Muscle of leg (tissue), 11 donors: ENCODE measurements around the gene SEMA6A. TPM values are rescaled to one million over a fixed set of nuclear protein-coding genes. Genes with fewer than 3 reads are reported as not detected.
A peak's percentile ranks its signal among the peaks of the same experiment; 100 is the strongest.

ENCODE experiments used
- DNase-seq: peaks from one replicate; pipeline ENCODE4 v3.0.0; 2013
- H3K27ac ChIP-seq: one replicate; pipeline ENCODE4 v1.5.1; 2013; ENCODE audit warnings: mild to moderate bottlenecking, low read length, control low read depth
- H3K27me3 ChIP-seq: one replicate; pipeline ENCODE4 v1.6.1; 2013; ENCODE audit warnings: low read length; ENCODE audit not compliant: control insufficient read depth, insufficient read depth
- H3K36me3 ChIP-seq: one replicate; pipeline ENCODE4 v1.6.1; 2013; ENCODE audit warnings: low read length; ENCODE audit not compliant: control insufficient read depth, insufficient read depth
- H3K4me1 ChIP-seq: one replicate; pipeline ENCODE4 v1.6.1; 2013; ENCODE audit warnings: low read length; ENCODE audit not compliant: control insufficient read depth, insufficient read depth
- H3K4me3 ChIP-seq: one replicate; pipeline ENCODE4 v1.5.1; 2013; ENCODE audit warnings: low read length, control low read depth
- H3K9me3 ChIP-seq: replicated peaks from 2 replicates; pipeline ENCODE4 v1.6.1; 2013; ENCODE audit warnings: low read depth, low read length; ENCODE audit not compliant: control insufficient read depth
- WGBS: methylation state at CpG from one replicate; pipeline ENCODE4 v1.1.5; 2013; ENCODE audit warnings: missing lambda C conversion rate; ENCODE audit not compliant: insufficient coverage; 5-methylcytosine and 5-hydroxymethylcytosine counted together
- polyA plus RNA-seq, 8 donors: library from polyadenylated mRNA; unstranded; fragments of 120-200 nt; gene quantifications; one replicate each; pipeline versions ENCODE4 v1.2.1 to v1.2.3, GENCODE V29; 2013; ENCODE audit warnings: inconsistent platforms in 1 of 8, low replicate concordance in 1 of 8; ENCODE audit not compliant: insufficient read length in 8 of 8, insufficient read depth in 1 of 8
- total RNA-seq: library from RNA; stranded (reverse); fragments of 120-200 nt; gene quantifications from one replicate; pipeline ENCODE4 v1.2.4, GENCODE V29; 2013

SEMA6A gene
- total and polyA plus RNA-seq, 9 donors = 32.7 to 58.2 (median 43.9) TPM

GRCh38 chr5:116415182-116415581 is 159.4 kb downstream of the SEMA6A start:
- H3K27ac ChIP-seq = no peak overlapping the region
- H3K9me3 ChIP-seq = no peaks in the 10 kb centered on the region
- H3K4me3 ChIP-seq = no peak overlapping the region
- WGBS = no CpG with 5 or more reads among the region's 1 CpG
- DNase-seq = no peak
- no peaks in the 10 kb centered on the region for H3K36me3 ChIP-seq
- no peaks in the 10 kb centered on the region for H3K27me3 ChIP-seq
- peaks cover 13% of the 10 kb centered on the region for H3K4me1 ChIP-seq

- Histone ChIP-seq H3K4me3 (no peak overlapping the region), H3K27ac (peak overlapping the region; percentile 29), H3K36me3 (no peaks in the 10 kb centered on the region), H3K9me3 (no peaks in the 10 kb centered on the region), H3K27me3 (no peaks in the 10 kb centered on the region), H3K4me1 (peaks cover 19% of the 10 kb centered on the region)
- 18% methylated on average over 4 of the region's 5 CpGs for WGBS
- DNase-seq = peak; percentile 76
Measured at GRCh38 chr5:116411101-116411571, 163.5 kb downstream of the SEMA6A start.

DNA sequence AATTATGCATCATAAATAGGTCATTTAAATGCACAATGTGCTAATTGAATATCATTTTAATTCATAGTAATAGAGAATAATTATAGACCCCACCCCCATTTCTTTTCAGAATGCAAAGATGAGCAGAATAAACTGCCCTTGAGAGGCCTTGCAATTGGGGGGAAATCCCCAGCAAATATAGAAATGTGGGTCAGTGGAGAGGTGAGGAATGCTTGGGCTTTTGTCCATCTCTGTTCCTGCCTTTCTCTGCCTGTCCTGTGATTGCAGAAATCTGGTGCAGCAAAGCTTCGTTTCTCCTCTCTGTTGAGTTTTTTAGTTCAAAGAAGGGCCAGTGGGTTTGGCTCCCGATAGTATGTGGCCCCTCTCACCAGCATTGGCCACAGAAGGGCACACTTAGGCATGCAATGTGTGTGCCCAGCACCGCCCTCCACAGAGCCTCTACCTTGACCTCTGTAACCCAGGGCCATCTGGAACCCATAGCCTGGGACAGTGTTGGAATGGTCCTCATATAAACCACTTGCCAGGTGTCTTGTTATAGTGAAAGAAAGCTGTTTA is 164.2 kb downstream of the SEMA6A start:
- DNase-seq = no peak
- Histone ChIP-seq H3K27ac (no peak overlapping the region), H3K4me1 (peaks cover 19% of the 10 kb centered on the region), H3K27me3 (no peaks in the 10 kb centered on the region), H3K9me3 (no peaks in the 10 kb centered on the region), H3K36me3 (no peaks in the 10 kb centered on the region), H3K4me3 (no peak overlapping the region)
- 38% methylated on average over 2 of the region's 3 CpGs for WGBS

DNA sequence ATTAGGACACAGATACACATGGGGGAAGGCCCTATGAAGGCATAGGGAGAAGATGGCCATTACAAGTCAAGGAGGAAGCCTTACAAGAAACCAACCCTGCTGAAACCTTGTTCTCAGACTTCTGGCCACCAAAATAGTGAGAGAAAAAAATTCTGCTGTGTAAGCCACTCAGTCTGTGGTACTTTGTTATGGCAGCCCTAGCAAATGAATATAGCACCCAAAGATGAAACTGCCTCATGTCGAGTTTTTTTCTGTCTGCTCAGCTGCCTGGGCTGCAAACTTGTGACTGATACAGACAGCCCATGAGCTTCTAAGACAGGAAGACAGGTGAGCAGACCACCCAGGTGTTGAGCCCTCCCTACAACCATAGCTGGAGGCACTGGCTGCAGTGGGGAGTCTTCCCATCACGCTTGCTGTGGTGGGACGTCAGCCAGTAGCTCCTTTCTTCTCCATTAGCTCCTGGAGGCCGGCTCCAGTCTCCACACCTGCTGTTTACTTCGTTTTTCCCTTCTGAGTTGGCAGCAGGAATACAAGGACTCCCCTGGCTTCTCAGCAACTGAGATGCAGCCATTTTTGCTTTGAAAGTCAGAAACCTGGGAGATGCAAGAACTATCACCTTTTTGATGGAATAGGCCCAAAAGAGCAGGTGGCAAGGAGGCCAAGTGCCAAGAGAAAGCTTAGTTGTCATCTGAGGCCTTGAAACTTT is 164.9 kb downstream of the SEMA6A start:
- Histone ChIP-seq H3K27ac (no peak overlapping the region), H3K27me3 (no peaks in the 10 kb centered on the region), H3K9me3 (no peaks in the 10 kb centered on the region), H3K36me3 (no peaks in the 10 kb centered on the region), H3K4me1 (peaks cover 17% of the 10 kb centered on the region), H3K4me3 (no peak overlapping the region)
- WGBS = 38% methylated on average over 5 of the region's 5 CpGs
- peak; percentile 26 for DNase-seq

DNA sequence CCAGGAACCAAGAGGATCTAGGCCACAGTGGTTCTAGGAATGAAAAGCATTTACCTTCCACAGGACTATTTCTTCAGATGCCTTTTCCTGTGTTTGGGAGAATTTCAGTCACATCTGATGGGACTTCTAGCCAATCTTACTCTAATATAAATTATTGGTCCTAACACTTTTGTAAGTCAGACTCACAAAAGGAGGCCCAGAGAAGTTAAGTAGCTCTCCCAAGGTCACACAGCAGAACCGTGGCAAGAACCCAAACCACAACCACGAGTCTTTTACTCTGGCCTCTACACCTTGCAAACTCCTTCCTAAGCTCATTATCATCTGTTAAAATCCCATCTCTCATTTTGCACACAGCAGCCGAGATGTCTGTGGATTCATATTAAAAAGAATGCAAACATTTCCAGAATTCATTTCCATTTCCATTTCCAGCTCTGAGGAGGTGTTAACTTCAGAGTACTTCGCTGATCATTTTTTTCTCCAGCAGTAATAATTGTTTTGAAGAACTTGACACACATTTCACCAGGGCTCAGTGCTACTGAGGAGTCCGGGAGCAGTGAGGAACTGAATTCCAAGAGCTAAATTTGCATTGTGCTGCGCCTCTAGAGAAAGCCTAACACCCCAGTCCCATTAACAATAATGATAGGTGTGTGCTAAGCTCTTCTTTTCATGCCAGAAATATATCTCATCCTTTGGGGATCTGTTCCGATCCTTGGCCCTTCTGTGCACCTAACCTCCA is 168.1 kb downstream of the SEMA6A start:
- WGBS = 67% methylated on average over 1 of the region's 7 CpGs
- H3K27ac ChIP-seq = no peak overlapping the region
- H3K4me1 ChIP-seq = peaks cover 17% of the 10 kb centered on the region
- no peak overlapping the region for H3K4me3 ChIP-seq
- no peaks in the 10 kb centered on the region for H3K27me3 ChIP-seq
- H3K36me3 ChIP-seq = no peaks in the 10 kb centered on the region
- DNase-seq = no peak
- no peaks in the 10 kb centered on the region for H3K9me3 ChIP-seq

DNA sequence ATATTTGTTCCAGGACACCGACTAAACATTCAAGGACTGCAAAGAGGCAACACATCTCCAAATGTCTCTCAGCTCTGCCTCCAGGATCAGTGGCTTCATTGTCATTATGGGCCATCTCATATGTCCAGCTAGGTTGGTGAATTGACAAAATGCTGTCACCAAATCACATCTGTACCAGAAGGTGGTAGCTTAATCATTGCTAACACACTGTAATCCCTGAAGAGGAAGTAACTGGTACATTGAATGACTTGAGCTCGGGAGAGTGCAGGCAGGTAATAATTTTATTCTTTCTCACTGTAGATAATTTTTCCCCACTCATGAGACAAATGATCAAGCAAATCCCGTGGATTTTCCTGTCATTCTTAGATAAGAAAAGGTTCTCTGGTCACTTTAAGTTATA is 169.8 kb downstream of the SEMA6A start:
- WGBS = no CpG with 5 or more reads among the region's 3 CpGs
- Histone ChIP-seq H3K27ac (no peak overlapping the region), H3K4me1 (peaks cover 2% of the 10 kb centered on the region), H3K27me3 (no peaks in the 10 kb centered on the region), H3K4me3 (no peak overlapping the region), H3K36me3 (no peaks in the 10 kb centered on the region), H3K9me3 (no peaks in the 10 kb centered on the region)
- DNase-seq = no peak

DNA sequence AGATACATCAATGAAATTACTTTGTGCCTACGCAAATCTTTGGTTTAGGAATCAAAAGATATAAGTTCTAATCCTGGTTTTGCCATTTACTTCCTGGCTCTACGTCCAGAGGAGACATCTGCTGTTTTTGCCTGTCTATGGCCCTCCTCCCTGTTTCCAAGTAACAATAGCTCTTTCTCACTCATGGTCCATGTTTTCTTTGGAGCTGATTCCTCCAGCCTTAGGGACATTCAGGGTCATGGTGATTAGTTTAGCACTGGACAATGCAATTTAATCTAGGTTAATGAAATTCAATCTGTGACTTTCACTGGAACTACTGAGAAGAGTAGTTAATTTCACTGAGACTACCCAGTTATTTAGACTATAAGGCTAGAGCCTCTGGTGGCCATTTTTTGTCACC is 170.6 kb downstream of the SEMA6A start:
- Histone ChIP-seq H3K9me3 (no peaks in the 10 kb centered on the region), H3K4me3 (no peak overlapping the region), H3K36me3 (no peaks in the 10 kb centered on the region), H3K27ac (no peak overlapping the region), H3K4me1 (no peaks in the 10 kb centered on the region), H3K27me3 (no peaks in the 10 kb centered on the region)
- peak; percentile 46 for DNase-seq
- no CpG with 5 or more reads among the region's 2 CpGs for WGBS

GRCh38 chr5:116402235-116402634 is 172.4 kb downstream of the SEMA6A start:
- Histone ChIP-seq H3K4me3 (no peak overlapping the region), H3K9me3 (no peaks in the 10 kb centered on the region), H3K27me3 (no peaks in the 10 kb centered on the region), H3K36me3 (no peaks in the 10 kb centered on the region), H3K27ac (no peak overlapping the region), H3K4me1 (no peaks in the 10 kb centered on the region)
- DNase-seq = no peak
- whole genome bisulfite sequencing = 90% methylated on average over 4 of the region's 5 CpGs

- H3K4me3 ChIP-seq = no peak overlapping the region
- no peaks in the 10 kb centered on the region for H3K36me3 ChIP-seq
- 80% methylated on average over 3 of the region's 10 CpGs for WGBS
- no peak overlapping the region for H3K27ac ChIP-seq
- peaks cover 2% of the 10 kb centered on the region for H3K4me1 ChIP-seq
- H3K9me3 ChIP-seq = no peaks in the 10 kb centered on the region
- no peak for DNase-seq
- H3K27me3 ChIP-seq = no peaks in the 10 kb centered on the region
Measured at GRCh38 chr5:116401576-116401975, 173.0 kb downstream of the SEMA6A start.

GRCh38 chr5:116396476-116397099 is 178.0 kb downstream of the SEMA6A start:
- Histone ChIP-seq H3K4me1 (peaks cover 24% of the 10 kb centered on the region), H3K4me3 (no peak overlapping the region), H3K36me3 (no peaks in the 10 kb centered on the region), H3K9me3 (no peaks in the 10 kb centered on the region), H3K27me3 (no peaks in the 10 kb centered on the region), H3K27ac (no peak overlapping the region)
- DNase-seq = no peak
- 100% methylated on average over 2 of the region's 2 CpGs for WGBS
